Activated CD8-positive, alpha-beta T cell treated with anti-CD3 and anti-CD28 coated beads for 36 hours (primary cell): ENCODE results near the gene ITGAX. TPM values are rescaled to one million over a fixed set of nuclear protein-coding genes. Genes with fewer than 3 reads are reported as not detected.

ENCODE experiments used
- ATAC-seq: fragments of 200-7000 bp; cut with Tn5 transposase; one replicate; pipeline ENCODE4 v1.10.0; 2021; ENCODE audit warnings: mild to moderate bottlenecking, moderate library complexity
- CTCF ChIA-PET: fragments of 350-600 bp; sonication (Branson Sonifier 250); formaldehyde crosslinking; loops from one replicate; lab custom pipeline; 2021; ENCODE audit warnings: antibody characterized with exemption; lab: Charles Lee
- POLR2A ChIA-PET: fragments of 350-600 bp; sonication (Branson Sonifier 250); formaldehyde crosslinking; loops from one replicate; lab custom pipeline; 2021; ENCODE audit warnings: antibody characterized with exemption; lab: Charles Lee
- DNase-seq: peaks from one replicate; pipeline ENCODE4 v3.0.0-alpha.2; 2020
- H3K27ac Mint-ChIP-seq: one replicate; pipeline ENCODE4 v1.8.0; 2021; ENCODE audit warnings: mild to moderate bottlenecking, mixed read lengths
- H3K27me3 Mint-ChIP-seq: one replicate; pipeline ENCODE4 v1.8.0; 2021; ENCODE audit warnings: mixed read lengths
- H3K36me3 Mint-ChIP-seq: one replicate; pipeline ENCODE4 v1.8.0; 2021; ENCODE audit warnings: low read depth, mixed read lengths
- H3K4me1 Mint-ChIP-seq: one replicate; pipeline ENCODE4 v1.8.0; 2021; ENCODE audit warnings: low read depth, mixed read lengths
- H3K4me3 Mint-ChIP-seq: one replicate; pipeline ENCODE4 v1.8.0; 2021; ENCODE audit warnings: mild to moderate bottlenecking, moderate library complexity, mixed read lengths
- H3K9me3 Mint-ChIP-seq: one replicate; pipeline ENCODE4 v1.8.0; 2021; ENCODE audit warnings: mixed read lengths
- intact Hi-C: fragments of 100-400 bp; cut with micrococcal nuclease; formaldehyde crosslinking; loops from one replicate; pipeline ENCODE4 v1.10.0; 2022
- total RNA-seq, 2 experiments: library from RNA; stranded (reverse); gene quantifications; one replicate each; pipeline ENCODE4 v1.2.3, GENCODE V29; 2021
- TF ChIP-seq, protein P1 (sequence below): fragments of 200-600 bp; IDR thresholded peaks from one replicate; pipeline ENCODE4 v1.8.0; 2022; ENCODE audit warnings: antibody characterized with exemption, mild to moderate bottlenecking

ITGAX gene
- total RNA-seq, 2 experiments from 2014 or later = 4.4 to 5.4 TPM

DNA sequence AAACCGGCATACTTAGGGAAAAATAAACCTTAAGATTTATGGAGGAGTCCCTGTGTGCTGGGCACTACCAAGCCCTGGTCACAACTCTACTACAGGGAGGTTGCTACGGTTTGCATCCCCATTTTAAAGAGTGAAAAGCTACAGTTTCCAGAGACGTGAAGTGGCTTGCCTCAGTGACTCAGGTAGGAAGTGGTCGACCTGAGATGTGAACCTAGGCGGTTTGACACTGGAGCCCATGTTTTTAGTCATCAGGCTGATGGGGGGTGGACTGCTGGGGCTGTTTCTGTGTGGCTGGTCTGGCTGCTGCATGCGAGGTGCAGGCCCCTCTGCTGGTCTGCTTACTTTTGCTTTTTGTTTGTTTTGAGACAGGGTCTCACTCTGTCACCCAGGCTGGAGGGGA, 66.6 kb downstream of the ITGAX start:
- peaks cover 1% of the 10 kb centered on the region for H3K9me3 Mint-ChIP-seq
- H3K4me1 Mint-ChIP-seq = peaks cover 38% of the 10 kb centered on the region
- ChIA-PET CTCF (interaction anchor here (1.4 to 1.6 kb wide), 3 partner anchors 22 to 219 kb away, joined by 3 to 7 read pairs (median 4); partner anchors contain the start of gene PYCARD), POLR2A (interaction anchor here (0.9 to 2.1 kb wide), 5 partner anchors 8 to 226 kb away, joined by 3 to 7 read pairs (median 3); no protein-coding TSS in a partner anchor)
- peak; percentile 91 for ATAC-seq
- intact Hi-C loops = no loop called here
- H3K27ac Mint-ChIP-seq = peak overlapping the region; percentile 68
- no peaks in the 10 kb centered on the region for H3K36me3 Mint-ChIP-seq
- peaks cover 19% of the 10 kb centered on the region for H3K27me3 Mint-ChIP-seq
- DNase-seq = peak; percentile 91
- peak overlapping the region; percentile 33 for H3K4me3 Mint-ChIP-seq
- TF ChIP-seq, protein P1, sequence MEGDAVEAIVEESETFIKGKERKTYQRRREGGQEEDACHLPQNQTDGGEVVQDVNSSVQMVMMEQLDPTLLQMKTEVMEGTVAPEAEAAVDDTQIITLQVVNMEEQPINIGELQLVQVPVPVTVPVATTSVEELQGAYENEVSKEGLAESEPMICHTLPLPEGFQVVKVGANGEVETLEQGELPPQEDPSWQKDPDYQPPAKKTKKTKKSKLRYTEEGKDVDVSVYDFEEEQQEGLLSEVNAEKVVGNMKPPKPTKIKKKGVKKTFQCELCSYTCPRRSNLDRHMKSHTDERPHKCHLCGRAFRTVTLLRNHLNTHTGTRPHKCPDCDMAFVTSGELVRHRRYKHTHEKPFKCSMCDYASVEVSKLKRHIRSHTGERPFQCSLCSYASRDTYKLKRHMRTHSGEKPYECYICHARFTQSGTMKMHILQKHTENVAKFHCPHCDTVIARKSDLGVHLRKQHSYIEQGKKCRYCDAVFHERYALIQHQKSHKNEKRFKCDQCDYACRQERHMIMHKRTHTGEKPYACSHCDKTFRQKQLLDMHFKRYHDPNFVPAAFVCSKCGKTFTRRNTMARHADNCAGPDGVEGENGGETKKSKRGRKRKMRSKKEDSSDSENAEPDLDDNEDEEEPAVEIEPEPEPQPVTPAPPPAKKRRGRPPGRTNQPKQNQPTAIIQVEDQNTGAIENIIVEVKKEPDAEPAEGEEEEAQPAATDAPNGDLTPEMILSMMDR = no peak

GRCh38 chr16:31423241-31423640, 68.3 kb downstream of the ITGAX start:
- no peak for DNase-seq
- no peaks in the 10 kb centered on the region for H3K36me3 Mint-ChIP-seq
- H3K27ac Mint-ChIP-seq = no peak overlapping the region
- CTCF ChIA-PET = interaction anchor here (1.5 kb wide), 1 partner anchor 221 kb away, joined by 3 read pairs; the partner anchor contains the start of gene PYCARD
- ATAC-seq = no peak
- H3K9me3 Mint-ChIP-seq = peaks cover 1% of the 10 kb centered on the region
- POLR2A ChIA-PET = no interaction called here
- TF ChIP-seq, protein P1 = no peak
- H3K4me3 Mint-ChIP-seq = no peak overlapping the region
- intact Hi-C loops = no loop called here
- H3K27me3 Mint-ChIP-seq = peaks cover 14% of the 10 kb centered on the region
- peaks cover 40% of the 10 kb centered on the region for H3K4me1 Mint-ChIP-seq

- ChIA-PET POLR2A (no interaction called here), CTCF (no interaction called here)
- Mint-ChIP-seq H3K27me3 (peaks cover 14% of the 10 kb centered on the region), H3K4me1 (peaks cover 40% of the 10 kb centered on the region), H3K36me3 (no peaks in the 10 kb centered on the region), H3K9me3 (peaks cover 1% of the 10 kb centered on the region), H3K27ac (no peak overlapping the region), H3K4me3 (no peak overlapping the region)
- DNase-seq (no peak), ATAC-seq (no peak)
- TF ChIP-seq, protein P1 = no peak
- intact Hi-C loops = no loop called here
These were observed 68.8 kb downstream of the ITGAX start for GRCh38 chr16:31423801-31424200.

GRCh38 chr16:31427441-31428278, 72.7 kb downstream of the ITGAX start:
- peaks cover 10% of the 10 kb centered on the region for H3K27me3 Mint-ChIP-seq
- TF ChIP-seq, protein P1 = no peak
- H3K36me3 Mint-ChIP-seq = no peaks in the 10 kb centered on the region
- no peak overlapping the region for H3K4me3 Mint-ChIP-seq
- H3K4me1 Mint-ChIP-seq = peaks cover 19% of the 10 kb centered on the region
- peak; percentile 67 for ATAC-seq
- ChIA-PET POLR2A (interaction anchor here (0.5 to 1.6 kb wide), 3 partner anchors 183 to 248 kb away, joined by 3 to 7 read pairs (median 3); partner anchors contain the start of gene FUS), CTCF (interaction anchor here (0.6 to 2.7 kb wide), 7 partner anchors 15 to 285 kb away, joined by 3 to 17 read pairs (median 4); partner anchors contain the start of genes ARMC5 and ZNF843)
- no peaks in the 10 kb centered on the region for H3K9me3 Mint-ChIP-seq
- no peak overlapping the region for H3K27ac Mint-ChIP-seq
- DNase-seq = peak; percentile 71
- intact Hi-C loops = no loop called here

DNA sequence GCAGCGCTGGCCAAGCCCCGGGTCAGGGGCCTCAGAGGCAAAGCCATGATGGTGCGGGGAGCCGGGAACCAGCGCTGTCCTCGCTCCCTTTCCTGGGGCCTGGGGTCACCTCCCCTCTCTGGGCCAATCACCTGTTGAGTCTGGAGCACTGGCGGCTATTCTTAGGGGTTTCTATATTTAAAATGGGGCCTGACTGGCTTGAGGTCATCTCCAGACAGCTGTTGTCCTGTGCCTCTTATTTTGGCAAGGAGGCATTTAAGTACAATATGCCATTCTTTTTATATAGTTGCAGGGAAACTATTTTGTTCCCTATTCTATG, 73.3 kb downstream of the ITGAX start, which contains the start of gene COX6A2:
TSS of gene COX6A2 (minus strand) at position 82 of the 319 bp plus-strand sequence. CDS start at position 47, 35 bp downstream.
- TF ChIP-seq, protein P1 = no peak
- Mint-ChIP-seq H3K27ac (no peak within 1 kb of the TSS), H3K36me3 (no peaks in the 10 kb centered on the region), H3K4me1 (peaks cover 14% of the 10 kb centered on the region), H3K9me3 (no peaks in the 10 kb centered on the region), H3K4me3 (no peak within 1 kb of the TSS), H3K27me3 (peaks cover 10% of the 10 kb centered on the region)
- ATAC-seq = no peak
- CTCF ChIA-PET = interaction anchor here (0.6 to 2.4 kb wide), 6 partner anchors 12 to 227 kb away, joined by 3 to 8 read pairs (median 5); partner anchors contain the start of gene ZNF843
- intact Hi-C loops = no loop called here
- POLR2A ChIA-PET = interaction anchor here (0.5 to 1.0 kb wide), 2 partner anchors 184 to 249 kb away, joined by 3 read pairs; partner anchors contain the start of gene FUS
- no peak for DNase-seq
